KMS-11 (cell line): ENCODE measurements around the gene CHST11.
A peak's percentile ranks its signal among the peaks of the same experiment; 100 is the strongest.

Experiments used
- H2AFZ ChIP-seq: fragments of 200-600 bp; sonication (generic); 2 replicates; pipeline ENCODE4 v1.6.1; 2016; ENCODE audit warnings: antibody characterized with exemption, mixed run types, low read depth
- H3K27ac ChIP-seq: fragments of 200-600 bp; sonication (generic); 2 replicates; pipeline ENCODE4 v1.6.1; 2016; ENCODE audit warnings: mild to moderate bottlenecking, mixed run types
- H3K27me3 ChIP-seq: fragments of 200-600 bp; sonication (generic); 2 replicates; pipeline ENCODE4 v1.6.1; 2017; ENCODE audit warnings: mild to moderate bottlenecking, low read depth, mixed run types, moderate library complexity; ENCODE audit not compliant: insufficient read depth
- H3K36me3 ChIP-seq: fragments of 200-600 bp; sonication (generic); 2 replicates; pipeline ENCODE4 v1.6.1; 2017; ENCODE audit warnings: mild to moderate bottlenecking, mixed run types; ENCODE audit not compliant: insufficient read depth
- H3K4me1 ChIP-seq: fragments of 200-600 bp; sonication (generic); 2 replicates; pipeline ENCODE4 v1.6.1; 2016; ENCODE audit warnings: mild to moderate bottlenecking, low read depth, mixed run types; ENCODE audit not compliant: poor library complexity, severe bottlenecking
- H3K4me2 ChIP-seq: fragments of 200-600 bp; sonication (generic); 2 replicates; pipeline ENCODE4 v1.7.0; 2016; ENCODE audit warnings: mild to moderate bottlenecking, mixed run types
- H3K4me3 ChIP-seq: fragments of 200-600 bp; sonication (generic); IDR thresholded peaks from 2 replicates; pipeline ENCODE4 v1.6.1; 2017; ENCODE audit warnings: low read depth, low read length, mixed read lengths; ENCODE audit not compliant: insufficient read depth
- H3K79me2 ChIP-seq: fragments of 200-600 bp; sonication (generic); 2 replicates; pipeline ENCODE4 v1.6.1; 2016; ENCODE audit warnings: low read depth, mixed run types; ENCODE audit not compliant: insufficient read depth
- H3K9ac ChIP-seq: fragments of 200-600 bp; sonication (generic); 2 replicates; pipeline ENCODE4 v1.6.1; 2016; ENCODE audit warnings: mild to moderate bottlenecking, mixed run types
- H4K20me1 ChIP-seq: fragments of 200-600 bp; sonication (generic); 2 replicates; pipeline ENCODE4 v1.6.1; 2016; ENCODE audit warnings: mild to moderate bottlenecking, mixed run types; ENCODE audit not compliant: insufficient read depth
- TF ChIP-seq, protein P1 (sequence below): fragments of 200-600 bp; sonication (generic); conservative IDR thresholded peaks from 2 replicates; pipeline ENCODE4 v1.6.1; 2017; ENCODE audit warnings: low read depth, mild to moderate bottlenecking, antibody characterized with exemption, low read length, moderate library complexity, mixed read lengths

CHST11 gene

DNA sequence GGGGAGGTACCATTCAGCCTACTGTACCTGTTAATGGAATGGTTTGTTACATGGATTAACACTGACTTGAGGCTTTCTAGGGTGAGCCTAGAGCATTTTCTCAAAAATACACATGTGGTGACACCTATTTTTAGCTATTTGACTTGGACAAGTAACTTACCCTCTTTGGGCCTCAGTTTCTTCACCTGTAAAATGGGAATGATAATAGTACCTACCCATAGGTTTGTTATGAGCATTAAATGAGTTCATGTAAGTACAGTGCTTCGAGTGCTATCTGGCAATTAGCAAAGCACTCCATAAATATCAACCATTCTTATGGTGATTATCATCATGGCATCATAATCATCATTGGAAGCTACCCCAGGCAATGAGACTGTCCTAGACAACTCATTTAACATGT is 216.5 kb downstream of the CHST11 start:
- peak overlapping the region; percentile 100; the same call in 1 of the 2 replicates for H3K27ac ChIP-seq
- no peak overlapping the region for H3K4me2 ChIP-seq
- no peaks in the 10 kb centered on the region for H4K20me1 ChIP-seq
- peaks cover 53% of the 10 kb centered on the region for H3K4me1 ChIP-seq
- H3K4me3 ChIP-seq = no peak overlapping the region
- H3K79me2 ChIP-seq = no peaks in the 10 kb centered on the region
- H2AFZ ChIP-seq = no peak overlapping the region
- H3K9ac ChIP-seq = no peak overlapping the region
- TF ChIP-seq, protein P1, sequence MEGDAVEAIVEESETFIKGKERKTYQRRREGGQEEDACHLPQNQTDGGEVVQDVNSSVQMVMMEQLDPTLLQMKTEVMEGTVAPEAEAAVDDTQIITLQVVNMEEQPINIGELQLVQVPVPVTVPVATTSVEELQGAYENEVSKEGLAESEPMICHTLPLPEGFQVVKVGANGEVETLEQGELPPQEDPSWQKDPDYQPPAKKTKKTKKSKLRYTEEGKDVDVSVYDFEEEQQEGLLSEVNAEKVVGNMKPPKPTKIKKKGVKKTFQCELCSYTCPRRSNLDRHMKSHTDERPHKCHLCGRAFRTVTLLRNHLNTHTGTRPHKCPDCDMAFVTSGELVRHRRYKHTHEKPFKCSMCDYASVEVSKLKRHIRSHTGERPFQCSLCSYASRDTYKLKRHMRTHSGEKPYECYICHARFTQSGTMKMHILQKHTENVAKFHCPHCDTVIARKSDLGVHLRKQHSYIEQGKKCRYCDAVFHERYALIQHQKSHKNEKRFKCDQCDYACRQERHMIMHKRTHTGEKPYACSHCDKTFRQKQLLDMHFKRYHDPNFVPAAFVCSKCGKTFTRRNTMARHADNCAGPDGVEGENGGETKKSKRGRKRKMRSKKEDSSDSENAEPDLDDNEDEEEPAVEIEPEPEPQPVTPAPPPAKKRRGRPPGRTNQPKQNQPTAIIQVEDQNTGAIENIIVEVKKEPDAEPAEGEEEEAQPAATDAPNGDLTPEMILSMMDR = no peak
- H3K36me3 ChIP-seq = no peaks in the 10 kb centered on the region
- no peaks in the 10 kb centered on the region for H3K27me3 ChIP-seq

DNA sequence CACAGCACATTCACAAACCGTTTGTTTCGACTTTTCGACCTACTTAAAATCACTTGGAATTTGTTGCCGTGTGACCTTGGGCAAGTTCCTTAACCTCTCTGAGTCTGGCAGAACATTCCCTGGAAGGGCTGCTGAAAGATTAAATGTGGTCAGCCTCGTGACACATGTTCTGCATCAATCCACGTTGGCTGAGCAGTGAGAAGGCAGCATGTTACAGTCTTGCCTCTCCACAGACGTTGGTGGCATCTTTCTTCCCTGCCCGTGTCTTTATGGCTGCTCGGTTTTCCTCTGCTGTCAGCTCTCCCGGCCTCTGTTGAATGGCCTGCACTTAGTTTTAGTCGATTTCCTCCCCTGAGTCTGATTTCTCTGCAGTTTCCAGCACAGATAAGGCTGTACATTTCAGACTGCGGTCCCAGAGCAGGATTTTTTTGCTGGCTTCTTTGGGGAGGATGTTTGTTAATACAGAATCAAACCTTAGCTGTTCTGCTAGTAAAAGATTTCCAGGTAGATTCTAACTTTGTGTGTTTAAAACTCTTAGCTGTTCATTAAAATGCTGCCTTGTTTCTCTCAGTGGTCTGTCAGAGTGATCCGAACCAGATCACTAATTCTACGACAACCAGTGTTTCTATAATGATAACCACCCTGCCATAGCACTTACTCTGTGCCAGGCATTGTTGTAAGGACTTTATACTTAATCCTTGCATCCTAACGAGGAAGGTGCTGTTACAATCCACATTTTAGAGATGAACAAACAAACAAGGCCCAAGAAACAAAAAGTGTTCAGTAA is 217.1 kb downstream of the CHST11 start:
- Histone ChIP-seq H3K9ac (no peak overlapping the region), H3K27ac (no peak overlapping the region; the same call in 1 of the 2 replicates), H3K36me3 (no peaks in the 10 kb centered on the region), H3K4me3 (no peak overlapping the region), H3K4me1 (peaks cover 47% of the 10 kb centered on the region), H3K4me2 (no peak overlapping the region), H3K79me2 (no peaks in the 10 kb centered on the region), H3K27me3 (no peaks in the 10 kb centered on the region), H2AFZ (no peak overlapping the region), H4K20me1 (no peaks in the 10 kb centered on the region)
- TF ChIP-seq, protein P1 = no peak

DNA sequence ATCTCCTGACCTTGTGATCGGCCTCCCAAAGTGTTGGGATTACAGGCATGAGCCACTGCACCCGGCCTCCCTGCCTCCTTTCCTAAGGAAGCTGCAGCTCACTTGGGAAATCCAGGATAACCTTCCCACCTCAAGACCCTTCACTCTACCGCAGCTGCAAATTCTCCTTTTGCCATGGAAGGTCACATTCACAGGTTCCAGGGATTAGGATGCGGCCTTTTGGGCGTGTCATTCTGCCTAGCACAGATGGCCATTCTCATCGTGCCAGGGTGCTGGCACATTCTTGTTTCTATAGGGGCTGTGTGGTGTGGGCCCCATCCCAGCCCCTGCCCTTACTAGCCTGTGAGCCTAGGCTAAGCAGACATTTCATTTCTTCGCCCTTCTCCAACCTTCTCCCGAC is 219.9 kb downstream of the CHST11 start:
- H3K4me3 ChIP-seq = no peak overlapping the region
- no peak overlapping the region for H3K27ac ChIP-seq
- no peaks in the 10 kb centered on the region for H4K20me1 ChIP-seq
- TF ChIP-seq, protein P1 = no peak
- H3K36me3 ChIP-seq = no peaks in the 10 kb centered on the region
- H3K27me3 ChIP-seq = no peaks in the 10 kb centered on the region
- no peak overlapping the region for H3K9ac ChIP-seq
- no peaks in the 10 kb centered on the region for H3K79me2 ChIP-seq
- no peak overlapping the region for H2AFZ ChIP-seq
- H3K4me1 ChIP-seq = peaks cover 41% of the 10 kb centered on the region
- no peak overlapping the region for H3K4me2 ChIP-seq

DNA sequence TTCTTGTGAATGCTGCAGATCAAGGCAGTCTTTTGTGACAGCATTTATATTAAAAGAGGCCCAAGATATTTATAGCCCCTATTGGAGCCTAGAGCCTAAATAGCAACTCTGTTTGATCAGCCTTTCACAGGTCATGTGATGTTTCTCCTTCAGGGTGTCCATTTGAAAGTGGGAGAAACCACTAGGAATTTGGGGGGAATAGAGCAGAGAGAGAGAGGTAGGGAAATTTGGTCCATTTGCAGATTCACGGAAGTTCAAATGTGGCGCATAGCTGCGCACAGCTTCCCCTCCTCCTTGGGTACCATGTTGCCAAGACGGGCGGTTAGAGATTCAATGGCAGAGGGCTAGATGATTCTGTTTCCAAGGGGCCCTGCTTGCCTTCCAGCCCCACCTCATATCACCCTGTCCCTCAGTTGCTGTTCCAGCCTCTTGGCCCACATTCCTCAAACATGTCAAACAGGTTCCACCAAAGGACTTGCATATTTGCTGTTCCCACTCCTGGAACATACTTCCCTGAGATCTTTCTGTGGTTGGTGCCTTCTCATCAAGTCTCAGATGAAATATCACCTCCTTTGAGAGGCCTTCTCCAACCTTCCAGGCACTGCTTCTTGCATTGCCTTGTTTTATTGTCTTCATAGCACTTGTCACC is 220.8 kb downstream of the CHST11 start:
- no peaks in the 10 kb centered on the region for H3K27me3 ChIP-seq
- TF ChIP-seq, protein P1 = no peak
- H3K36me3 ChIP-seq = no peaks in the 10 kb centered on the region
- no peak overlapping the region for H3K9ac ChIP-seq
- H4K20me1 ChIP-seq = no peaks in the 10 kb centered on the region
- no peak overlapping the region for H3K27ac ChIP-seq
- H2AFZ ChIP-seq = no peak overlapping the region
- H3K4me3 ChIP-seq = no peak overlapping the region
- no peaks in the 10 kb centered on the region for H3K79me2 ChIP-seq
- no peak overlapping the region for H3K4me2 ChIP-seq
- peaks cover 41% of the 10 kb centered on the region for H3K4me1 ChIP-seq
